Spinal cord (tissue), 10 donors: ENCODE results near the gene EID2. TPM values are rescaled to one million over a fixed set of nuclear protein-coding genes. Genes with fewer than 3 reads are reported as not detected.
A peak's percentile ranks its signal among the peaks of the same experiment; 100 is the strongest.

Experiments
- DNase-seq, 6 donors: peaks; one replicate each; pipeline versions ENCODE4 v3.0.0 to v3.0.0-alpha.2; 2013 to 2015; ENCODE audit warnings: low spot score in 6 of 6, low read depth in 4 of 6
- H3K27ac ChIP-seq: one replicate; pipeline ENCODE4 v1.5.1; 2013; ENCODE audit warnings: low read depth, low read length, control low read depth
- H3K27me3 ChIP-seq: one replicate; pipeline ENCODE4 v1.6.1; 2013; ENCODE audit warnings: low read length; ENCODE audit not compliant: control insufficient read depth, insufficient read depth
- H3K36me3 ChIP-seq: one replicate; pipeline ENCODE4 v1.6.1; 2013; ENCODE audit warnings: low read length; ENCODE audit not compliant: control insufficient read depth, insufficient read depth
- H3K4me1 ChIP-seq: one replicate; pipeline ENCODE4 v1.6.1; 2013; ENCODE audit warnings: low read length; ENCODE audit not compliant: control insufficient read depth, insufficient read depth
- H3K4me3 ChIP-seq: one replicate; pipeline ENCODE4 v1.5.1; 2013; ENCODE audit warnings: low read depth, low read length, control low read depth
- H3K9me3 ChIP-seq: one replicate; pipeline ENCODE4 v1.6.1; 2013; ENCODE audit warnings: low read length; ENCODE audit not compliant: control insufficient read depth, insufficient read depth
- WGBS: methylation state at CpG from one replicate; pipeline ENCODE4 v1.1.5; 2013; ENCODE audit warnings: missing lambda C conversion rate; ENCODE audit not compliant: insufficient coverage; 5-methylcytosine and 5-hydroxymethylcytosine counted together
- long read RNA-seq, 4 donors: transcript quantifications; one replicate each; lab custom pipeline, GENCODE V29; 2026
- polyA plus RNA-seq, 2 donors: library from polyadenylated mRNA; unstranded; fragments of 120-200 nt; gene quantifications; one replicate each; pipeline ENCODE4 v1.2.1, GENCODE V29; 2013; ENCODE audit not compliant: insufficient read length in 2 of 2
- total RNA-seq, 2 donors: library from RNA; depleted of rRNA in 1 of 2; stranded (reverse); fragments of 120-200 nt in 1 of 2; fragments of >200 nt in 1 of 2; gene quantifications; one replicate each; pipeline versions ENCODE4 v1.2.3 to v1.2.4, GENCODE V29; 2013 to 2014
- donor health status: healthy.

EID2 gene, protein sequence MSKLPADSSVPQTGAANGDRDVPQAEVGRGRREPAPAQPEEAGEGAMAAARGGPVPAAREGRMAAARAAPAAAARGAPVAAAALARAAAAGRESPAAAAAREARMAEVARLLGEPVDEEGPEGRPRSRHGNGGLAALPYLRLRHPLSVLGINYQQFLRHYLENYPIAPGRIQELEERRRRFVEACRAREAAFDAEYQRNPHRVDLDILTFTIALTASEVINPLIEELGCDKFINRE
- 10 to 100 TPM; 15.8 to 17.1 TPM for total RNA-seq
- 10 to 100 TPM; 38.8 to 42.0 TPM for polyA plus RNA-seq
- long read RNA-seq, donor 1, transcript EID2-201 (1 exons, 1,629 nt): major isoform, 47 of 47 reads
- long read RNA-seq, donor 1, partial matches to known transcripts: 0 of 47 reads
- long read RNA-seq, donor 1, other reads (novel, unspliced or antisense): 0 of 47 reads
- long read RNA-seq, donor 2, transcript EID2-201 (1 exons, 1,629 nt): major isoform, 23 of 23 reads
- long read RNA-seq, donor 2, partial matches to known transcripts: 0 of 23 reads
- long read RNA-seq, donor 2, other reads (novel, unspliced or antisense): 0 of 23 reads
- long read RNA-seq, donor 3, transcript EID2-201 (1 exons, 1,629 nt): major isoform, 17 of 17 reads
- long read RNA-seq, donor 3, partial matches to known transcripts: 0 of 17 reads
- long read RNA-seq, donor 3, other reads (novel, unspliced or antisense): 0 of 17 reads
- long read RNA-seq, donor 4, transcript EID2-201 (1 exons, 1,629 nt): major isoform, 23 of 23 reads
- long read RNA-seq, donor 4, partial matches to known transcripts: 0 of 23 reads
- long read RNA-seq, donor 4, other reads (novel, unspliced or antisense): 0 of 23 reads

DNA sequence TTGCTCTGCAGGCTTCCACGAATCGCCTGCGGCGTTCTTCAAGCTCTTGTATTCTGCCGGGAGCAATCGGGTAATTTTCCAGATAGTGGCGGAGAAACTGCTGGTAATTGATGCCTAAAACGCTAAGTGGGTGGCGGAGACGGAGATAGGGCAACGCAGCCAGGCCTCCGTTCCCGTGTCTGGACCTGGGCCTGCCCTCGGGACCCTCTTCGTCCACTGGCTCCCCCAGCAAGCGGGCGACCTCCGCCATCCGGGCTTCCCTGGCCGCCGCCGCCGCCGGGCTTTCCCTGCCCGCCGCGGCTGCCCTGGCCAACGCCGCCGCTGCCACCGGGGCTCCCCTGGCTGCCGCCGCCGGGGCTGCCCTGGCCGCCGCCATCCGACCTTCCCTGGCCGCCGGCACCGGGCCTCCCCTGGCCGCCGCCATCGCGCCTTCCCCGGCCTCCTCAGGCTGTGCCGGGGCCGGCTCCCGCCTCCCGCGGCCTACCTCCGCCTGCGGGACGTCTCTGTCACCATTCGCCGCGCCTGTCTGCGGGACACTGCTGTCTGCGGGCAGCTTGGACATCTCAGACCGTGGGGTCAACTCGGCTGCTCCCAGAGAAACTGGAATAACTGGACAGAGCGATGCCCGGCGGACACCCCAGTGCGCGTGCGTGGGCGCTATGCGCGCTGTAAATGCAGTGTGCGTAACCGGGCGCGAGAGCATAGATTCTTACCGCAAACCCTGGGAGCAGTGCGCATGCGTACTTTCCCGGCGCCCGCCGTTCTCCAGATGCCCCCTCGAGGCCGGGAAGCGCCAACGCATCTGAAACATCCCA is at the start of gene EID2:
TSS of gene EID2 (minus strand) at position 644 of the 815 bp plus-strand sequence. CDS start at position 562, 82 bp downstream.
- Histone ChIP-seq H3K9me3 (no peaks in the 10 kb centered on the region), H3K27me3 (no peaks in the 10 kb centered on the region), H3K4me3 (peak within 1 kb of the TSS; percentile 68), H3K36me3 (peaks cover 3% of the 10 kb centered on the region), H3K4me1 (no peaks in the 10 kb centered on the region), H3K27ac (peak within 1 kb of the TSS; percentile 94)
- whole genome bisulfite sequencing: under 1% methylated on average over 84 of the region's 84 CpGs
- peak; percentile 85 to 98 (median 93) for DNase-seq

GRCh38 chr19:39588066-39588465 is 48.1 kb upstream of the EID2 start:
- 67% methylated on average over 1 of the region's 2 CpGs for WGBS
- no peak overlapping the region for H3K27ac ChIP-seq
- DNase-seq: no peak
- H3K9me3 ChIP-seq: no peaks in the 10 kb centered on the region
- H3K27me3 ChIP-seq: no peaks in the 10 kb centered on the region
- H3K4me1 ChIP-seq: no peaks in the 10 kb centered on the region
- H3K4me3 ChIP-seq: no peak overlapping the region
- no peaks in the 10 kb centered on the region for H3K36me3 ChIP-seq

- no peak for DNase-seq
- H3K9me3 ChIP-seq: no peaks in the 10 kb centered on the region
- H3K36me3 ChIP-seq: no peaks in the 10 kb centered on the region
- no peak overlapping the region for H3K27ac ChIP-seq
- no peak overlapping the region for H3K4me3 ChIP-seq
- H3K4me1 ChIP-seq: no peaks in the 10 kb centered on the region
- no CpG with 5 or more reads among the region's 4 CpGs for WGBS
- H3K27me3 ChIP-seq: no peaks in the 10 kb centered on the region
Measured at GRCh38 chr19:39587496-39587895, 47.5 kb upstream of the EID2 start.

GRCh38 chr19:39582891-39583625 is 43.1 kb upstream of the EID2 start:
- no peak for DNase-seq
- H3K27ac ChIP-seq: no peak overlapping the region
- H3K4me1 ChIP-seq: no peaks in the 10 kb centered on the region
- no peaks in the 10 kb centered on the region for H3K9me3 ChIP-seq
- no peaks in the 10 kb centered on the region for H3K27me3 ChIP-seq
- no peak overlapping the region for H3K4me3 ChIP-seq
- 61% methylated on average over 6 of the region's 8 CpGs for WGBS
- no peaks in the 10 kb centered on the region for H3K36me3 ChIP-seq

DNA sequence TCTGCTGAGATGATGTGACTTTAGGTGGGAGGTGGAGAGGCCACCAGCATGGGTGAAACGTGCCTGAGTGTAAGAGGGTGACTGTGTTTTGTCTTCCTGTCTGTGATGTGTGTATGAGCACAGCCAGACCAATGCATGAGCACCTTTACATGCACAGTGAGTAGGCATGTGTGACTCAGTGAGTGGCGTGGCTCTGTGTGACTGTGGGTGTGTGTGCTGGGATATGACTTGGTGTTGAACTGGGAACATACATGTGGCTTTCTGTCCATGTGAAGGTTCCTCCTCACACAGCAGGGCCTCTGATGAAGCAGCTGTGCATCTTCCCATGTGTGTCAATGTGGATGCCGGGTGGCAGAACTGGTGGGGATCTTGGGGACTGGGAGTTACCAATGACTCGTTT is 42.5 kb upstream of the EID2 start:
- no peak for DNase-seq
- Histone ChIP-seq H3K9me3 (no peaks in the 10 kb centered on the region), H3K4me1 (no peaks in the 10 kb centered on the region), H3K4me3 (no peak overlapping the region), H3K27ac (no peak overlapping the region), H3K36me3 (no peaks in the 10 kb centered on the region), H3K27me3 (no peaks in the 10 kb centered on the region)
- 50% methylated on average over 3 of the region's 4 CpGs for WGBS

GRCh38 chr19:39568604-39569003 is 28.6 kb upstream of the EID2 start:
- DNase-seq: no peak
- Histone ChIP-seq H3K4me1 (no peaks in the 10 kb centered on the region), H3K4me3 (no peak overlapping the region), H3K27me3 (no peaks in the 10 kb centered on the region), H3K27ac (no peak overlapping the region), H3K36me3 (no peaks in the 10 kb centered on the region), H3K9me3 (no peaks in the 10 kb centered on the region)
- WGBS: no CpG with 5 or more reads among the region's 3 CpGs

GRCh38 chr19:39566064-39566463 is 26.1 kb upstream of the EID2 start:
- DNase-seq: no peak
- no peaks in the 10 kb centered on the region for H3K27me3 ChIP-seq
- H3K4me1 ChIP-seq: no peaks in the 10 kb centered on the region
- H3K36me3 ChIP-seq: no peaks in the 10 kb centered on the region
- H3K9me3 ChIP-seq: no peaks in the 10 kb centered on the region
- no peak overlapping the region for H3K4me3 ChIP-seq
- no peak overlapping the region for H3K27ac ChIP-seq
- 60% methylated on average over 1 of the region's 3 CpGs for WGBS

DNA sequence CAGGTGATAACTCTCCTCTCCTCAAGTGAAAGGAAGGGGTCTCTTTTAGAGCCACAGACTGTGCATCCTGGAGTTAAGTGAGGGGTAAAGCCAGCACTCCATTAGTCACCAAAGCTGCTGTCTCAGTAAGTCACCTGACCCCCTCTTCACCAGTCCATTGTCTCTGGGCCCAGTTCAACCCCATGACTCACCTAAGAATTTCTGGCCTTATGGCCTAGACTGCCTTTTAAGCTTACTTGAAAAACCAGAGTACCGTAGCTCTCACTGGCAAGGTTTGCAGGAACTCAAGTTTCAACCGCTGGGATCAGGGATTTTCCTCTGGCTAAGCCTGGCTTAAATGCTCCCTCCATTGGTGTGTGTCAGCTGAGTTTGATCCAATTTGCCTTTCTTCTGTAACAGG is 23.4 kb upstream of the EID2 start:
- 89% methylated on average over 1 of the region's 2 CpGs for WGBS
- no peak for DNase-seq
- H3K27ac ChIP-seq: no peak overlapping the region
- no peak overlapping the region for H3K4me3 ChIP-seq
- H3K9me3 ChIP-seq: no peaks in the 10 kb centered on the region
- H3K27me3 ChIP-seq: no peaks in the 10 kb centered on the region
- H3K36me3 ChIP-seq: no peaks in the 10 kb centered on the region
- H3K4me1 ChIP-seq: no peaks in the 10 kb centered on the region

DNA sequence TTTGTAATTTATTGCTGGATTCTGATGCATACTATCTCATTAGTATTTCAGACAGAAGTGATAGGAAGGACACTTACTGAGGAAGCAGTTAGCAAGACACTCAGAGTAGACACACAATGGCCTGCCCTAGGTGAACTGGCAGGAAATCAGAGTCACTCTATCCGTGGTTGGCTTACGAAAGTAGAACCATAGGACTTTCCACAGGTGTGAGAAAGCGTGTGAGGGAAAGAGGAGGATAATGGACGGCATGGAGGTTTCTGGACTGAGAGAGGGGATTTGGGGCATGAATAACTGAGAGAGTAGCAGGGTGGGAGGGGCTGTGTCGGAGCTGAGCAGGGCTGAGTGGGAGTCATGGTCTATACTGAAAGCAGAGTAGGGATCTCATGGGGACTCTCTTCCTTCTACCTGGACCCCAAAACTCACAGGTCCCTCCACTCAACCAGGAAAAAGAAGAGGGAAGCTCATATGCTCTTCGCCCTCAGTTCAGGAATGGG is 18.7 kb upstream of the EID2 start:
- no peaks in the 10 kb centered on the region for H3K9me3 ChIP-seq
- peaks cover 2% of the 10 kb centered on the region for H3K27me3 ChIP-seq
- DNase-seq: no peak
- no peaks in the 10 kb centered on the region for H3K4me1 ChIP-seq
- H3K4me3 ChIP-seq: no peak overlapping the region
- no peaks in the 10 kb centered on the region for H3K36me3 ChIP-seq
- WGBS: 82% methylated on average over 4 of the region's 6 CpGs
- H3K27ac ChIP-seq: no peak overlapping the region
